Kidney capillary endothelial cell (primary cell): Measurements from ENCODE around the gene MVK.

Source experiments
- DNase-seq: peaks from one replicate; pipeline ENCODE4 v3.0.0-alpha.2; 2018; ENCODE audit warnings: low spot score

MVK gene

GRCh38 chr12:109608793-109609192 lies 35.2 kb downstream of the MVK start:
- DNase-seq, result no peak

GRCh38 chr12:109609342-109609741 lies 35.7 kb downstream of the MVK start:
- no peak for DNase-seq

DNA sequence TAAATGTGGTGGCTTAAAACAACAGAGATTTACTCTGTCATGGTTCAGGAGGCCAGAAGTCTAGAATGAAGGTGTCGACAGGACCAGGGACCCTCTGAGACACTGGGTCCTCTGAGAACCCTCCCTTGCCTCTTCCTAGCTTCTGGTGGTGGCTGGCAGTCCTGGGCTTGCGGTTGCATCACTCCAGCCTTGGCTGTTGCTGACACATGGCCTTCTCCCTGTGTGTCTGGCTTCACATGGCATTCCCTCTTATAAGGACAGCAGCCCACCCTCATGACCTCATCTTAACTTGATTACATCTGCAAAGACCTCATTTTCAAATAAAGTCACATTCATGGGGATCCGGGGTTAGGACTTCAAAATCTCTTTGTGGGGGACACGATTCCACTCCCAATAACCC lies 36.9 kb downstream of the MVK start:
- no peak for DNase-seq

- no peak for DNase-seq
These were observed 37.6 kb downstream of the MVK start for GRCh38 chr12:109611223-109611622.

DNA sequence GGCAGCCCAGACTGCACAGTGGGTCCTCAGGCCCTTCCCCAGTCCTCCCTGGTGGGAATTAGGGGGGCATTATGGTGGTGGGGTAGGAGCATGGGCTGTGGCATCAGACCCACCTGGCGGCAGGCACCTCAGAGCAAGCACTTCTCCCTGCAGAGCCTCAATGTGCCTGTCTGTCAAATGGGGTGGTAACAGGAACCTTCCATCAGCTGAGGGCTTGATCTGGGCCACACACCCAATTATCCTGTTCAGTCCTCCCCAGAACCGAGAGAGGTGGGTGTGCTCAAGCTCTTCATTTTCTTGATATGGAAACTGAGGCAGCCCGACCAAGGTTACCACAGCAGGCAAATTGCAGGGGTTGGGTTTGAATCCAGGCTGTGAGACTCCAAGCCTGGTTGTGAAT lies 38.4 kb downstream of the MVK start:
- DNase-seq, result no peak

DNA sequence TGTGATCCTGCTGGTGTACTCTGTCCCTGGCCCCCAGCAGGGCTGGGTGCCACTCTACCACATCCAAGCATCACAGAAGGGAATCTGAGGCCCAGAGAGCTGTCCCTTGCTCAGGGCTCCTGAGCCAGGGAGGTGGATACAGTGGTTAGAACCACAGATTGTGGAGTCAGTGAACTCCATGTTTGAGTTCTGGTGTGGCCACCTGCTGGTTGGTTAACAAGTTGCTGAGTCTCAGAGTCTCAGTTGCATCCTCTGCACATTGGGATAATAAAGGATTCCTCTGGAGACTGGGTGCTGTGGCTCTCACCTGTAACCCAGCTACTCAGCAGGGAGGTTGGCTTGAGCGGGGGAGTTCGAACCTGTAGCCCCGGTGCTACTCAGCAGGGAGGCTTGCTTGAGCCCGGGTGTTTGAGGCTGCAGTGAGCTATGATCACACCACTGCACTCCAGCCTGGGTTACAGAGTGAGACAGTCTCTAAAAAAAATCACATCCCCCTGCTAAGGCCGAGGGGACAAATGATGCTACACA lies 39.4 kb downstream of the MVK start:
- DNase-seq, result no peak

DNA sequence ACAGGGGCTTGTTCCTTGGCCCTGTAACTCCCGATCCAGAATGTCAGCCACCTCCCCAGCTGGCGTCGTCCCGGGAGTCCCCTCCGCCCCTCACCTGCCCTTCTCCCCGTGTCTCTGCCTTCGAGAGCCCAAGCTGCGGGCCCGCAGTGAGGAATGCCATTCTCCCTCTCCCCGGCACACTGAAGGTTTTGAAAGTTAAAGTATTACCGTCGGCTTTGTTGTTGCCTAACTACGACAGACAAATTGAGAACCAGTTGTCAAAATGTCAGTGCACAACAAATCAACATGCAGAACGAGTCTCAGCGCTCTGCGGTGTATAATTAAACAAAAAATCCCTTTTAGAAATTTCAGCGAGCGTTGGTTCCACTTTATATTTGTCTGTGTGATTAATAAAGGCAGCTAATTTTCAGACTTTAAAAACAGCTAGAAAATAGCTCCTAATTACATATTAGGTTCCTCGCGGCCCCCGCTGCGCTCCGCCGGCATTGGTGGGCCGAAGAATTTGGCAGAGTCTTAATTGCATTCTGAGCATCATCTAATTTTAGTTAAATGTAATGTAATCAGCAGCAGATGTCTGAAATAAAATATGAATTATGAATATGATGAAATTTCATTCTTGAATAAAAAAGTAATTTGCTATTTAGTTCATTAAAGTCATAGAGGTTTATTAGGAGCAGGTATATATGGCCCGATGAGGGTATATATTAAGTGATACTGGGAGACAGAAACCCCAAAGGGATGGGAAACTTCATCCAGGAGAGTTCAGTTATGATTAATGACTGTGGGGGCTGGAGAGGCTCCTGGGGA lies 40.3 kb downstream of the MVK start:
- DNase-seq, result no peak

DNA sequence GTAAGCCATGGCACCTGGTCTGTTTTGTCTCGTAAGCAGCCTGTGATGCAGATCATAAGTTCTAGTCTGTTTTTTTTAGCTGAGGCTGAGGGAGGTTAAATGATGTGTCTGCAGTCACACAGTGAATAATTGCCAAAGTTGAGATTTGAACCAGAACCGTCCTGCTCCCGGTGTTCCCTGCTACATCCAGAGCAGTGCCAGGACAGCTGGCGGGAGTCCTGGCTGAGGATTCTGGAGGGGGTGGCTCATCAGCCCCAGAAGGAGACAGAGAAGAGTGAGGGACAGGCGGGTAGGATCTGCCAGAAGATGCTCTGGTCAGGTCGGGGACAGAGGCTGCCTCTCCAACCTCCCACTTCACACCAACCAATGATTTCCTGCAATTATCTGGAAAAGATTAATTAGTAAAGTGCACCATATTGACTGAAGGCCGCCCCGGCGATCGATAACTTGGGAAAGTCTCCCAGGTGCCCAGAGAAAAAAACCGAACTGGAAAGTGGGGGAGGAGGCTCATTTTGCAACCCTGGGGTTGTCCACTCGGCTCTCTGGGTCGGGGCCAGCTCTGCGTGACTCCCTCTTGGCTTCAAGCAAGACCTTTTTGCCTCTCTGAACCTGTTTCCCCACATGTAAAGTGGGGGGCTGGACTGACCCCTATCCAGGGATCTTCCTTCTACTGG lies 42.1 kb downstream of the MVK start:
- DNase-seq, result no peak

GRCh38 chr12:109617491-109617890 lies 43.9 kb downstream of the MVK start:
- DNase-seq, result no peak

DNA sequence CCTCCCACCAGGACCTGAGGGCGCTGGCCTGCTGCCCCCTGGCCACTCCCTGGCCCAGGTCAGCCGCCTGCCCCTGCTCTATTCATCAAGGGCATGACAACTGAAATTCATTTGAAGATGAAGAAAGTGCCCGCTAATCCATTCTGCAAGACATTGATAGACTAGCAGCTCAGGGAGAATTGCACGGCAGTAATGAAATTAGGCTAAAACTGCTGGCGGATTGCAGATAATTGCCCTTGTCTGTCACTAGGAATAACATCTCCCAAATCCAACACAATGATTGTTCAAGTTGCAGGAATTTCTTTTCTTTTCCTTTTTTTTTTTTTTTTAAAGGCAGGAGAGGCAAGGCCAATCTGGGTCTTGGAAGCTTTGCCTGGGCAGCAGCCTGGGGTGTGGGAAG lies 44.5 kb downstream of the MVK start:
- DNase-seq, result no peak

DNA sequence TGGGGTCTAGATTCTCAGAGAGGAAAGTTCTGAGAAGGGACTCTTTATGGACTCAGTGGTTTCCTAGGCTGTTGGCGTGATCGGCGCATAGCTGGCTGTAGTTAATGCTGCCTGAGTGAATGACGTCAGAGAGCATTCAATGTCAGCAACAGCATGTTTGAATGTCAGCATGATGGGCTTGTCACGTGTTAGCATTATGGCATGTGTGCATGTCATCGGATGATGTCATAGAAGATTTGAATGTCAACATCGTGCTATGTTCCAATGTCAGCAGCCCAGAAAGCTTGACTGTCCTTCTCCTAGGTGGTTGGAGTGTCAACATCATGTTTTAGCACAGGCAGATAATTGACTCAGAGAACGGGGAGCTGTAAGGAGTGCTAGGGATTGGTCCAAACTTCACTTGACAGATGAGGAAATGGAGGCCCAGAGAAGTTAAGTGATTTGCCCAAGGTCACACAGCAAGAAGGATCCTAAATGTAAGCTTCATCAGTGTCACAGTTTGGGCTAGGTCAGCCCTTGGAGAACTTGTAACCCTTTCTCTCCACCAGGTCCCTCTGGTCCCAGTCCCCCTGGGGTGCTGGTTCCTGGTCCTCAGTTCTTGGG lies 45.5 kb downstream of the MVK start:
- DNase-seq, result no peak

DNA sequence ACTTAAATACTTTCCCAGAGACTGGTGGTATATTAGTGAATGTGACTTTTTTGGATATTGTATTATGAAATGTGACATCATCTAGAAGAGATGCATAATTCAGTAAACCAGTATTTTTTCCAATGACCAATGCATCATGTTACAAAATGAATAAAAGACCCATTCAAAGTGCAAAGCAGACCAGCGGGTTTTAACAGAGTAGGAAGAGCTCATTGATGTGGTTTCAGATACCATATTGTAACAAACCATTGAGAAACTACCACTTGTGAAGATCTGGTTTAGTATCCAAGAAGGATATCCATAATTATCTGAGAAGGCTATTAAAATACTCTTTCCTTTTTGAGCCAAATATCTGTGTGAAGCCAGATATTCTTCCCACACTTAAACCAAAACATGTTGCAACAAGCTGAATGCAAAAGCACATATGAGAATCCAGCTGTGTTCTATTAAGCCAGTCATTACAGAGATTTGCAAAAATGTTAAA lies 47.7 kb downstream of the MVK start:
- DNase-seq, result no peak

GRCh38 chr12:109621901-109622364 lies 48.3 kb downstream of the MVK start:
- no peak for DNase-seq

DNA sequence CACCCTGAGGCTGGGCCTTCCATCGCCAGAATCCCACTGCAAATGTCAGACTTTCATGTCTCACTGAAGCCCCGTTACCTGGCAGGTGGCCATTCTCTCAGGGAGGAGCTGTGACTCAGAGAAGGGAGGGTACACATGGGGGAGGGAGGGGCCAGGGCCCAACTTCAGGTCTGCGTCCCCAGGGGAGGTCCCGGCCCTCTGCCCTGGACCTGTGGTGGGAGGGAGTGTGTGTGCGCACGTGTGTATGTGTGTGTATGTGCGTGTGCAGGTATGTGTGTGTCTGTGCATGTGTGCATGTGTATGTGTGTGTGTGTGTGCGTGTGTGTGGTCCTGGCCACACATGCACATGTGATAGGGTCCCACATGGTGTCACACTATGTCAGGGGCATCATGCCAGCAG lies 50.9 kb downstream of the MVK start:
- DNase-seq, result no peak

DNA sequence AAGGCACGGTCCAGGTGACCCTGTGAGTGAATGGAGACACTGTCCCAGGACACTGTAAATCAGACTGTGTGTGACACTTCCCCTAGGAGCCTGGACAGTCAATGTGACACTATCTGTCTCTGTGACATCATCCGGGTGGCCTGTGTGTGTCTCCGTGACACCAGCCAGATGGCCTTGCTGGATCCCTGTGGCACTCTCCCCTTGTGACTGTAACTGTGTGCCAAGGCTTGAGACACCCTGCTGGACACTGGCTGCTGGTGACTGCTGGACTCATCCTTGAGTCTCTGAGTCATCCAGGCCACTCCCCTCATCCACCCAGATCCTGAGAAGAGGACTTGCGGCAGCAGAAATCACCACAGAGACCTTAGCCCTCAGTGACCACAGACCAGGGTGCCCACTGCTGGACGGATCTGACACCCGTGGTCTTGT lies 51.6 kb downstream of the MVK start:
- peak; percentile 6 for DNase-seq

- DNase-seq, result no peak
These were observed 52.3 kb downstream of the MVK start for GRCh38 chr12:109625749-109626377.

- DNase-seq, result no peak
These were observed 53.0 kb downstream of the MVK start for GRCh38 chr12:109626378-109627115.

GRCh38 chr12:109627633-109628032 lies 54.0 kb downstream of the MVK start:
- no peak for DNase-seq

- no peak for DNase-seq
These were observed 56.5 kb downstream of the MVK start for GRCh38 chr12:109630107-109630506.

GRCh38 chr12:109630815-109631214 lies 57.2 kb downstream of the MVK start:
- DNase-seq, result no peak

- DNase-seq, result no peak
These were observed 57.7 kb downstream of the MVK start for GRCh38 chr12:109631302-109631701.

DNA sequence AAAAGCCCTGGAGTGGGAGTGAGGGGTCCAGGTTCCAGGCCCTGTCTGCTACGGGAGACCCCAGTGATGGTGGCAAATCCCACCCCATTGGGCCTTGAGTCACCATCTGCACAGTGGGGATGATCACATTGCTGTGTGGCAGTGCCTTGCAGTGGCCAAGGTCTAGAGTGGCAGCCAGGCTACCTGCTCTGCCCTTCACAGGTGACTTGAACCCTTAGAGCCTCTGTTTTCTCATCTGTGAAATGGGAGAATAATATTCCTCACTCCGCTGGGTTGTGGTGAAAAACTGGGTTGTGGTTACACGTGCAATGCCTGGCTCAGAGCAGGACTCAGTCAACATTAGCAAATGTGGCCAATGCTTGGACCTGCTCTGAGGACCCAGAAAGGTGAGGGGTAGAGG lies 58.2 kb downstream of the MVK start:
- no peak for DNase-seq
